ENCODE measurements around the gene PTPN9.

GRCh38 chr15:75456710-75457109 lies 122.4 kb downstream of the PTPN9 start:
- TF ChIP-seq CTCF (IDR thresholded peaks at IDR 0.05) (no peak), EP300 (IDR thresholded peaks at IDR 0.05) (no peak), POLR2AphosphoS5 (IDR thresholded peaks at IDR 0.05) (no peak), POLR2A (IDR thresholded peaks at IDR 0.05) (no peak)

All from suprapubic skin (tissue), 4 donors.